K562 (cell line): ENCODE measurements around the gene TMEM203. TPM values are rescaled to one million over a fixed set of nuclear protein-coding genes. Genes with fewer than 3 reads are reported as not detected.

Source experiments
- ATAC-seq: fragments of 200-7000 bp; cut with Tn5 transposase; 3 replicates; pipeline ENCODE4 v1.9.1; 2020; ENCODE audit warnings: moderate library complexity
- BruUV-seq: library from RNA; stranded (reverse); fragments of 400-500 nt; replicated peaks from 2 replicates; lab custom pipeline; 2021; lab: Mats Ljungman, UMichigan
- CTCF ChIA-PET: fragments of 300-600 bp; formaldehyde crosslinking; extraction: SDS; loops from one replicate; lab custom pipeline; 2021; ENCODE audit warnings: low intra/inter-chr PET ratio; lab: Yijun Ruan, JAX
- POLR2A ChIA-PET: fragments of 300-600, 350-650 bp; sonication (Branson Sonifier 250); formaldehyde crosslinking; extraction: SDS; loops from one replicate; lab custom pipeline; 2021; ENCODE audit warnings: antibody characterized with exemption, inconsistent platforms; lab: Yijun Ruan, JAX
- DNase-seq, 4 experiments: peaks; one replicate each; pipeline versions ENCODE4 v3.0.0 to v3.0.0-alpha.2; 2011 to 2018; ENCODE audit warnings: low spot score in 3 of 4, mixed read lengths in 3 of 4; ENCODE audit errors: extremely low read depth in 1 of 4
- FAIRE-seq: peaks from 2 replicates; lab custom pipeline; 2011; peaks lifted over from hg19 to GRCh38; lab: Jason Lieb, UNC
- H2AFZ ChIP-seq: 2 replicates; pipeline ENCODE4 v1.6.0; 2011; ENCODE audit warnings: low read depth, low read length, control low read depth, inconsistent platforms
- H3K27ac ChIP-seq: fragments of 200-600 bp; 3 replicates; pipeline ENCODE4 v1.8.0; 2011; ENCODE audit warnings: low read depth, mild to moderate bottlenecking, control low read depth, inconsistent platforms, low read length, moderate library complexity, mixed read lengths; ENCODE audit errors: extremely low read depth
- H3K27me3 ChIP-seq, 2 experiments: fragments of 300-600 bp in 1 of 2; 2 replicates in 1 of 2; 3 replicates in 1 of 2; pipeline versions ENCODE4 v1.6.0 to v1.8.0; 2011; ENCODE audit warnings: inconsistent platforms in 2 of 2, low read length in 2 of 2, mild to moderate bottlenecking in 1 of 2, mixed read lengths in 1 of 2, moderate library complexity in 1 of 2; ENCODE audit not compliant: control insufficient read depth in 2 of 2, insufficient read depth in 2 of 2
- H3K36me3 ChIP-seq: fragments of 300-600 bp; 3 replicates; pipeline ENCODE4 v1.8.0; 2011; ENCODE audit warnings: mild to moderate bottlenecking, low read length, inconsistent platforms; ENCODE audit not compliant: control insufficient read depth, insufficient read depth
- H3K4me1 ChIP-seq, 2 experiments: fragments of 200-600 bp in 1 of 2; replicated peaks in 1 of 2; 2 replicates in 1 of 2; 3 replicates in 1 of 2; pipeline versions ENCODE4 v1.5.1 to v1.8.0; 2011; ENCODE audit warnings: inconsistent platforms in 2 of 2, low read length in 2 of 2, mild to moderate bottlenecking in 1 of 2, mixed read lengths in 1 of 2, moderate library complexity in 1 of 2; ENCODE audit not compliant: control insufficient read depth in 2 of 2, insufficient read depth in 2 of 2
- H3K4me2 ChIP-seq: 2 replicates; pipeline ENCODE4 v1.6.1; 2011; ENCODE audit warnings: low read length, control low read depth, inconsistent platforms, mixed read lengths; ENCODE audit not compliant: insufficient read depth
- H3K4me3 ChIP-seq: fragments of 200-600 bp; sonication (generic), shearing (Covaris generic); 2 replicates; pipeline ENCODE4 v1.5.1; 2016; ENCODE audit warnings: control low read depth, inconsistent platforms
- H3K79me2 ChIP-seq: fragments of 200-600 bp; 3 replicates; pipeline ENCODE4 v1.8.0; 2011; ENCODE audit warnings: low read length, inconsistent platforms; ENCODE audit not compliant: control insufficient read depth, insufficient read depth
- H3K9ac ChIP-seq, 2 experiments: 2 replicates each; pipeline versions ENCODE4 v1.6.0 to v1.6.1; 2011; ENCODE audit warnings: low read depth in 2 of 2, low read length in 2 of 2, control low read depth in 1 of 2, inconsistent platforms in 1 of 2, mild to moderate bottlenecking in 1 of 2, mixed read lengths in 1 of 2; ENCODE audit not compliant: insufficient read depth in 1 of 2
- H3K9me1 ChIP-seq: one replicate; pipeline ENCODE4 v1.6.0; 2011; ENCODE audit warnings: inconsistent platforms, mild to moderate bottlenecking, low read length, moderate library complexity; ENCODE audit not compliant: control insufficient read depth, insufficient read depth
- H3K9me3 ChIP-seq: replicated peaks from 2 replicates; pipeline ENCODE4 v1.5.1; 2011; ENCODE audit warnings: low read depth, low read length, inconsistent platforms; ENCODE audit not compliant: control insufficient read depth, insufficient read depth
- H4K20me1 ChIP-seq: replicated peaks from 2 replicates; pipeline ENCODE4 v1.6.1; 2011; ENCODE audit warnings: low read length, inconsistent platforms, mixed read lengths; ENCODE audit not compliant: control insufficient read depth, insufficient read depth
- HMGN3 ChIP-seq: IDR thresholded peaks from 2 replicates; pipeline ENCODE4 v1.6.1; 2011; ENCODE audit warnings: borderline replicate concordance, low read depth, mild to moderate bottlenecking, mixed read lengths, low read length; ENCODE audit not compliant: insufficient read length; ENCODE audit errors: extremely low read depth
- IRF2 ChIP-seq: sonication (generic); formaldehyde crosslinking; IDR thresholded peaks from 2 replicates; pipeline ENCODE4 v1.8.1; 2022; ENCODE audit warnings: mild to moderate bottlenecking, missing genetic modification reagents
- KDM5B ChIP-seq: fragments of 200-600 bp; sonication (generic); IDR thresholded peaks from 2 replicates; pipeline ENCODE4 v1.6.1; 2012; ENCODE audit warnings: low read depth, mild to moderate bottlenecking, moderate library complexity, low read length, control low read depth, inconsistent platforms; ENCODE audit not compliant: insufficient replicate concordance
- LCOR ChIP-seq: sonication (generic); formaldehyde crosslinking; IDR thresholded peaks from 2 replicates; pipeline ENCODE4 v1.8.0; 2022; ENCODE audit warnings: mild to moderate bottlenecking, missing genetic modification reagents
- POLR2G ChIP-seq: fragments of 200-400 bp; formaldehyde crosslinking; IDR thresholded peaks from 2 replicates; pipeline ENCODE4 v1.6.1; 2017; ENCODE audit warnings: low read depth, mild to moderate bottlenecking, antibody characterized with exemption, low read length, moderate library complexity
- RBFOX2 ChIP-seq: fragments of 200-400 bp; formaldehyde crosslinking; IDR thresholded peaks from 2 replicates; pipeline ENCODE4 v1.6.1; 2017; ENCODE audit warnings: low read depth, mild to moderate bottlenecking, low read length, moderate library complexity
- RBM22 ChIP-seq: fragments of 200-400 bp; formaldehyde crosslinking; IDR thresholded peaks from 2 replicates; pipeline ENCODE4 v1.6.1; 2018; ENCODE audit warnings: low read length, low read depth; ENCODE audit not compliant: poor library complexity, severe bottlenecking
- SIN3A ChIP-seq, 2 experiments: fragments of 150-350 bp in 1 of 2; IDR thresholded peaks; 2 replicates each; pipeline ENCODE4 v1.6.1; 2011 to 2016; ENCODE audit warnings: borderline replicate concordance in 2 of 2, low read depth in 2 of 2, low read length in 2 of 2, mild to moderate bottlenecking in 2 of 2, moderate library complexity in 2 of 2; ENCODE audit not compliant: control insufficient read depth in 1 of 2
- SPI1 ChIP-seq: IDR thresholded peaks from 2 replicates; pipeline ENCODE4 v1.6.1; 2011; ENCODE audit warnings: low read depth, low read length, control low read depth, borderline replicate concordance
- ZKSCAN3 ChIP-seq: fragments of 250-450 bp; sonication (Bioruptor Pico); IDR thresholded peaks from 2 replicates; pipeline ENCODE4 v1.4.0; 2020
- ZNF75A ChIP-seq: fragments of 450-650 bp; formaldehyde crosslinking; IDR thresholded peaks from 2 replicates; pipeline ENCODE4 v1.4.0; 2020; ENCODE audit warnings: mild to moderate bottlenecking
- WGBS: fragments of 100-300 bp; shearing (Covaris generic); methylation state at CpG from one replicate; pipeline ENCODE4 v1.1.6; 2016; ENCODE audit warnings: low coverage, mixed read lengths; ENCODE audit not compliant: insufficient coverage; ENCODE audit errors: missing lambda C conversion rate; 5-methylcytosine and 5-hydroxymethylcytosine counted together
- in situ Hi-C: fragments of 300-500 bp; cut with MboI; formaldehyde crosslinking; loops from 4 replicates; pipeline ENCODE4 v1.15.0; 2018; ENCODE audit warnings: inconsistent platforms, mixed read lengths
- intact Hi-C: fragments of 100-400 bp; cut with micrococcal nuclease; formaldehyde crosslinking; loops from 2 replicates; pipeline ENCODE4 v1.14.2; 2022
- polyA plus RNA-seq, 8 experiments: library from polyadenylated mRNA; depleted of rRNA in 4 of 8; stranded (reverse) in 5 of 8; unstranded in 3 of 8; fragments of >200 nt; fragmentation: Nextera tagmentation in 2 of 8; fragmentation: Illumina TruSeq in 1 of 8; extraction: Ambion mirVana in 2 of 8; extraction: Trizol in 1 of 8; gene quantifications; 2 replicates each; pipeline versions ENCODE4 v1.2.1 to v1.2.3, GENCODE V29; 2011 to 2014; ENCODE audit warnings: inconsistent platforms in 1 of 8, missing spikeins in 1 of 8
- total RNA-seq, 7 experiments: library from RNA; depleted of rRNA in 6 of 7; stranded (reverse); fragments of >200 nt in 6 of 7; fragmentation: Illumina TruSeq in 2 of 7; extraction: Trizol in 2 of 7; gene quantifications; 2 replicates each; pipeline versions ENCODE4 v1.2.1 to v1.2.3, GENCODE V29; 2011 to 2021; ENCODE audit warnings: low replicate concordance in 1 of 7
- TF ChIP-seq, protein P1 (sequence below): sonication (generic); formaldehyde crosslinking; IDR thresholded peaks from 2 replicates; pipeline ENCODE4 v1.8.1; 2023; ENCODE audit warnings: mild to moderate bottlenecking, missing genetic modification reagents
- TF ChIP-seq, protein P2 (sequence below): sonication (generic); formaldehyde crosslinking; IDR thresholded peaks from 2 replicates; pipeline ENCODE4 v1.8.1; 2023; ENCODE audit warnings: mild to moderate bottlenecking, missing genetic modification reagents, moderate library complexity
- TF ChIP-seq, protein P3 (sequence below): sonication (generic); formaldehyde crosslinking; IDR thresholded peaks from 2 replicates; pipeline ENCODE4 v1.8.1; 2023; ENCODE audit warnings: mild to moderate bottlenecking, missing genetic modification reagents

Gene TMEM203
- total and polyA plus RNA-seq, 9 of the 15 experiments (the other 6 are each of a cell fraction or from before 2014, with no cell fraction given), result 8.8 to 59.5 (median 37.6) TPM

DNA sequence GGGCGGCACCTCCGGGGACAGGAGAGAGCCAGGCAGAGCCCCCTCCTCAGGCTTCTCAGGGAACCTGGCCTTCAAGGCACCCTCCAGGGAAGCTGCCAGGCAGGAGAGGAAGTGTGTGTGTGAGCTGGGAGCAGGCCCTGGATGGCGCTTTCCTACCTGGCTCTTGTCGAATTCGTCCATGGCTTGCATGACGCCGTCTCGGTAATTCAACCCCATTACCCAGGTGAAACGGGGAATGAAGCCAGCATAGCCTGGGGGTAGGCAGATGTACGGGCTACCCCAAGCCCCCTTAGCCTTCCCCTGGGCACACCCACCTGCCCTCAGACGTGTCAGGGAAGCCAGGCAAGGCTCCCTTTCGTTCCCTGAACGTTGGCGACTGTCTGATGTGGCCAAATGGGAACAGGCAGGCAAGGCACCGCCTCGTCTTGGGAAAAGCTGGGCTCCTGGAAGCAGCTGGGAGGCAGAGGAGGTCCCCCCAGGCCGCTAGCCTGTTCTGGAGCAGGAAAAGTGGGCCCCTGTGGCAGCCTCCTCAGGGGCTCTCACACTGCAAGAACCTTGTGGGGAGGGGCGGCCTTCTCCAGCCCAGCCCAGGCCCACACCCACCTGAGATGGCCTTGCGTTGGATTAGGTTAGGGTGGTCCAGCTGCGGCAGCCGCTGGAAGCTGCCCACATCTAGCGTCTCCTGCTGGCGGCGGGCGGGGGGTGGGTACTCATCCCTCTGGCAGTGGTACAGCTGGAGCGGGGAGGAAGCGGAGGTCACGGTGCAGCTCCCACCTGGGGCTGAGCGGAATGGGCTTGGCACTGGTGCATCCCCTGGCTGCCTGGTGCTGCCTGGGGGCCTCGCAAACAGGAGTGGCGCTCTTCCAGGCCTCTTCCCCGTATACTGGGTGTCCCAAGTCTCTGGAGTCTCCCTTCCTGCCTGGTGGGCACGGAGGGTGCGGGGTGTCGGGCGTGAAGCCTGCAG, 39.3 kb upstream of the TMEM203 start:
- no peaks in the 10 kb centered on the region for H3K9me3 ChIP-seq
- in situ Hi-C loops, result loop anchor here (25.0 kb wide), 1 partner anchor 457 kb away; the partner anchor contains the start of genes CCDC183 and TMEM141
- 84% methylated on average over 29 of the region's 36 CpGs for WGBS
- ChIA-PET CTCF (no interaction called here), POLR2A (interaction anchor here (0.6 to 6.5 kb wide), 8 partner anchors 9 to 484 kb away, joined by 3 to 221 read pairs (median 4); partner anchors contain the start of genes NELFB and STPG3)
- H3K4me3 ChIP-seq, result no peak overlapping the region
- FAIRE-seq, result peak; percentile 37
- H3K4me1 ChIP-seq, result peaks cover 18 to 70% of the 10 kb centered on the region in 2 experiments; a peak in 4 of 5 replicates
- H3K27ac ChIP-seq, result no peak overlapping the region
- H3K9ac ChIP-seq, result peak overlapping the region; percentile 17 to 100; a peak in 3 of 4 replicates
- H3K4me2 ChIP-seq, result no peak overlapping the region; the same call in 1 of the 2 replicates
- peaks cover 4% of the 10 kb centered on the region for H3K9me1 ChIP-seq
- peaks cover 30% of the 10 kb centered on the region for H4K20me1 ChIP-seq
- no peak for ATAC-seq
- H3K79me2 ChIP-seq, result peaks cover 38% of the 10 kb centered on the region
- peaks cover 26% of the 10 kb centered on the region for H3K36me3 ChIP-seq
- no peaks in the 10 kb centered on the region for H3K27me3 ChIP-seq
- DNase-seq, result peak in 1 of 4 experiments; percentile 10
- BruUV-seq, result no TSS peak
- intact Hi-C loops, result loop anchor here (5.0 to 10.0 kb wide), 2 partner anchors 58 to 460 kb away; partner anchors contain the start of gene NRARP
- H2AFZ ChIP-seq, result no peak overlapping the region
- TF ChIP-seq RBM22 (peak; percentile 88), KDM5B (peak; percentile 79), RBFOX2 (peak; percentile 79), SPI1 (peak; percentile 28; the same call in 1 of the 2 replicates), POLR2G (peak; percentile 88), IRF2 (CRISPR knock-in tag) (peak; percentile 46; the same call in 1 of the 2 replicates), SIN3A (IDR thresholded peaks at IDR 0.05; ENCODE audit: borderline replicate concordance in 2 of 2, control insufficient read depth in 1 of 2, low read depth in 2 of 2, low read length in 2 of 2) (peak in 1 of 2 experiments; percentile 10; a peak in 1 of 4 replicates), LCOR (0 out of 2 replicates have a peak, but pooled peaks have one; percentile 36), ZKSCAN3 (no peak), HMGN3 (peak; percentile 4), ZNF75A (CRISPR knock-in tag) (no peak)
- TF ChIP-seq, protein P1, sequence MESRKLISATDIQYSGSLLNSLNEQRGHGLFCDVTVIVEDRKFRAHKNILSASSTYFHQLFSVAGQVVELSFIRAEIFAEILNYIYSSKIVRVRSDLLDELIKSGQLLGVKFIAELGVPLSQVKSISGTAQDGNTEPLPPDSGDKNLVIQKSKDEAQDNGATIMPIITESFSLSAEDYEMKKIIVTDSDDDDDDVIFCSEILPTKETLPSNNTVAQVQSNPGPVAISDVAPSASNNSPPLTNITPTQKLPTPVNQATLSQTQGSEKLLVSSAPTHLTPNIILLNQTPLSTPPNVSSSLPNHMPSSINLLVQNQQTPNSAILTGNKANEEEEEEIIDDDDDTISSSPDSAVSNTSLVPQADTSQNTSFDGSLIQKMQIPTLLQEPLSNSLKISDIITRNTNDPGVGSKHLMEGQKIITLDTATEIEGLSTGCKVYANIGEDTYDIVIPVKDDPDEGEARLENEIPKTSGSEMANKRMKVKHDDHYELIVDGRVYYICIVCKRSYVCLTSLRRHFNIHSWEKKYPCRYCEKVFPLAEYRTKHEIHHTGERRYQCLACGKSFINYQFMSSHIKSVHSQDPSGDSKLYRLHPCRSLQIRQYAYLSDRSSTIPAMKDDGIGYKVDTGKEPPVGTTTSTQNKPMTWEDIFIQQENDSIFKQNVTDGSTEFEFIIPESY (CRISPR knock-in tag), result peak; percentile 89
- TF ChIP-seq, protein P2, sequence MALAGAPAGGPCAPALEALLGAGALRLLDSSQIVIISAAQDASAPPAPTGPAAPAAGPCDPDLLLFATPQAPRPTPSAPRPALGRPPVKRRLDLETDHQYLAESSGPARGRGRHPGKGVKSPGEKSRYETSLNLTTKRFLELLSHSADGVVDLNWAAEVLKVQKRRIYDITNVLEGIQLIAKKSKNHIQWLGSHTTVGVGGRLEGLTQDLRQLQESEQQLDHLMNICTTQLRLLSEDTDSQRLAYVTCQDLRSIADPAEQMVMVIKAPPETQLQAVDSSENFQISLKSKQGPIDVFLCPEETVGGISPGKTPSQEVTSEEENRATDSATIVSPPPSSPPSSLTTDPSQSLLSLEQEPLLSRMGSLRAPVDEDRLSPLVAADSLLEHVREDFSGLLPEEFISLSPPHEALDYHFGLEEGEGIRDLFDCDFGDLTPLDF, result peak; percentile 32; the same call in 1 of the 2 replicates
- TF ChIP-seq, protein P3, sequence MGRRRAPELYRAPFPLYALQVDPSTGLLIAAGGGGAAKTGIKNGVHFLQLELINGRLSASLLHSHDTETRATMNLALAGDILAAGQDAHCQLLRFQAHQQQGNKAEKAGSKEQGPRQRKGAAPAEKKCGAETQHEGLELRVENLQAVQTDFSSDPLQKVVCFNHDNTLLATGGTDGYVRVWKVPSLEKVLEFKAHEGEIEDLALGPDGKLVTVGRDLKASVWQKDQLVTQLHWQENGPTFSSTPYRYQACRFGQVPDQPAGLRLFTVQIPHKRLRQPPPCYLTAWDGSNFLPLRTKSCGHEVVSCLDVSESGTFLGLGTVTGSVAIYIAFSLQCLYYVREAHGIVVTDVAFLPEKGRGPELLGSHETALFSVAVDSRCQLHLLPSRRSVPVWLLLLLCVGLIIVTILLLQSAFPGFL (CRISPR knock-in tag), result 0 out of 2 replicates have a peak, but pooled peaks have one; percentile 26
